HL-60 (cell line): ENCODE measurements around the gene MFSD2B.

Source experiments
- DNase-seq, 2 experiments: peaks; one replicate each; pipeline ENCODE4 v3.0.0-alpha.2; 2010 to 2020; ENCODE audit warnings: low read depth in 1 of 2, low spot score in 1 of 2
- H3K27ac ChIP-seq: fragments of 250-450 bp; sonication (Bioruptor Pico); replicated peaks from 2 replicates; pipeline ENCODE4 v1.5.1; 2020; ENCODE audit warnings: mild to moderate bottlenecking, moderate library complexity
- H3K27me3 ChIP-seq: fragments of 250-450 bp; sonication (Bioruptor Pico); 2 replicates; pipeline ENCODE4 v1.5.1; 2021; ENCODE audit warnings: mild to moderate bottlenecking, moderate library complexity; ENCODE audit not compliant: insufficient read depth, poor library complexity, severe bottlenecking
- H3K4me3 ChIP-seq: replicated peaks from 2 replicates; pipeline ENCODE4 v1.5.1; 2011; ENCODE audit warnings: mild to moderate bottlenecking, control low read depth, low read length; ENCODE audit not compliant: insufficient read depth
- GABPA ChIP-seq: IDR thresholded peaks from 2 replicates; pipeline ENCODE4 v1.6.1; 2012; ENCODE audit warnings: low read depth
- POLR2AphosphoS5 ChIP-seq: IDR thresholded peaks from 2 replicates; pipeline ENCODE4 v1.6.1; 2012; ENCODE audit warnings: low read depth
- SPI1 ChIP-seq: IDR thresholded peaks from 2 replicates; pipeline ENCODE4 v1.6.1; 2012; ENCODE audit warnings: low read depth, mild to moderate bottlenecking, borderline replicate concordance
- TF ChIP-seq, protein P1 (sequence below): IDR thresholded peaks from 2 replicates; pipeline ENCODE4 v1.6.1; 2012; ENCODE audit warnings: low read depth; ENCODE audit not compliant: insufficient replicate concordance
- TF ChIP-seq, protein P2 (sequence below): IDR thresholded peaks from one replicate; pipeline ENCODE4 v1.5.1; 2011; ENCODE audit warnings: low read length, control low read depth, inconsistent platforms; ENCODE audit not compliant: insufficient read depth

Gene MFSD2B

DNA sequence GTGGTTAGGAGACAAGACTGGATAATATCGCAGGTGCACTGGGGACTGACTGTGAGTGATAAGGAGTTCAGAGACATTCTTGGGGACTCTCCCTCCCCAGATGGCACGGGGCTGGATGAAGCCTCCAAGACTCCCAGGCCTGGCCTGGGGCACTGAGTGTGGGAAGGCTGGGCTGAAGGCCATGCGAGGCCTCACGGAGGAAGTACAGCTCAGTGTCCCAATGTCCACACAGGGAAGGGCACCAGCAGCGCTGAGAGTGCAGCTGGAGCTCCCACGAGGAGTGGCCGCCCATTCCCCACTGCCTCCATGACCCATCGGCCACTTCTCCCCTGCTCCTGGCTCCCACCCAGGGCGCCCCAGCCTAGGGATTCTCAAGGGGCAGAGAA lies 6.5 kb downstream of the MFSD2B start:
- TF ChIP-seq SPI1 (no peak), POLR2AphosphoS5 (no peak), GABPA (no peak)
- TF ChIP-seq, protein P1, sequence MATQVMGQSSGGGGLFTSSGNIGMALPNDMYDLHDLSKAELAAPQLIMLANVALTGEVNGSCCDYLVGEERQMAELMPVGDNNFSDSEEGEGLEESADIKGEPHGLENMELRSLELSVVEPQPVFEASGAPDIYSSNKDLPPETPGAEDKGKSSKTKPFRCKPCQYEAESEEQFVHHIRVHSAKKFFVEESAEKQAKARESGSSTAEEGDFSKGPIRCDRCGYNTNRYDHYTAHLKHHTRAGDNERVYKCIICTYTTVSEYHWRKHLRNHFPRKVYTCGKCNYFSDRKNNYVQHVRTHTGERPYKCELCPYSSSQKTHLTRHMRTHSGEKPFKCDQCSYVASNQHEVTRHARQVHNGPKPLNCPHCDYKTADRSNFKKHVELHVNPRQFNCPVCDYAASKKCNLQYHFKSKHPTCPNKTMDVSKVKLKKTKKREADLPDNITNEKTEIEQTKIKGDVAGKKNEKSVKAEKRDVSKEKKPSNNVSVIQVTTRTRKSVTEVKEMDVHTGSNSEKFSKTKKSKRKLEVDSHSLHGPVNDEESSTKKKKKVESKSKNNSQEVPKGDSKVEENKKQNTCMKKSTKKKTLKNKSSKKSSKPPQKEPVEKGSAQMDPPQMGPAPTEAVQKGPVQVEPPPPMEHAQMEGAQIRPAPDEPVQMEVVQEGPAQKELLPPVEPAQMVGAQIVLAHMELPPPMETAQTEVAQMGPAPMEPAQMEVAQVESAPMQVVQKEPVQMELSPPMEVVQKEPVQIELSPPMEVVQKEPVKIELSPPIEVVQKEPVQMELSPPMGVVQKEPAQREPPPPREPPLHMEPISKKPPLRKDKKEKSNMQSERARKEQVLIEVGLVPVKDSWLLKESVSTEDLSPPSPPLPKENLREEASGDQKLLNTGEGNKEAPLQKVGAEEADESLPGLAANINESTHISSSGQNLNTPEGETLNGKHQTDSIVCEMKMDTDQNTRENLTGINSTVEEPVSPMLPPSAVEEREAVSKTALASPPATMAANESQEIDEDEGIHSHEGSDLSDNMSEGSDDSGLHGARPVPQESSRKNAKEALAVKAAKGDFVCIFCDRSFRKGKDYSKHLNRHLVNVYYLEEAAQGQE = no peak
- TF ChIP-seq, protein P2, sequence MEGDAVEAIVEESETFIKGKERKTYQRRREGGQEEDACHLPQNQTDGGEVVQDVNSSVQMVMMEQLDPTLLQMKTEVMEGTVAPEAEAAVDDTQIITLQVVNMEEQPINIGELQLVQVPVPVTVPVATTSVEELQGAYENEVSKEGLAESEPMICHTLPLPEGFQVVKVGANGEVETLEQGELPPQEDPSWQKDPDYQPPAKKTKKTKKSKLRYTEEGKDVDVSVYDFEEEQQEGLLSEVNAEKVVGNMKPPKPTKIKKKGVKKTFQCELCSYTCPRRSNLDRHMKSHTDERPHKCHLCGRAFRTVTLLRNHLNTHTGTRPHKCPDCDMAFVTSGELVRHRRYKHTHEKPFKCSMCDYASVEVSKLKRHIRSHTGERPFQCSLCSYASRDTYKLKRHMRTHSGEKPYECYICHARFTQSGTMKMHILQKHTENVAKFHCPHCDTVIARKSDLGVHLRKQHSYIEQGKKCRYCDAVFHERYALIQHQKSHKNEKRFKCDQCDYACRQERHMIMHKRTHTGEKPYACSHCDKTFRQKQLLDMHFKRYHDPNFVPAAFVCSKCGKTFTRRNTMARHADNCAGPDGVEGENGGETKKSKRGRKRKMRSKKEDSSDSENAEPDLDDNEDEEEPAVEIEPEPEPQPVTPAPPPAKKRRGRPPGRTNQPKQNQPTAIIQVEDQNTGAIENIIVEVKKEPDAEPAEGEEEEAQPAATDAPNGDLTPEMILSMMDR = no peak
- no peak for DNase-seq
- peaks cover 15% of the 10 kb centered on the region for H3K27me3 ChIP-seq
- H3K4me3 ChIP-seq = no peak overlapping the region
- no peak overlapping the region for H3K27ac ChIP-seq

DNA sequence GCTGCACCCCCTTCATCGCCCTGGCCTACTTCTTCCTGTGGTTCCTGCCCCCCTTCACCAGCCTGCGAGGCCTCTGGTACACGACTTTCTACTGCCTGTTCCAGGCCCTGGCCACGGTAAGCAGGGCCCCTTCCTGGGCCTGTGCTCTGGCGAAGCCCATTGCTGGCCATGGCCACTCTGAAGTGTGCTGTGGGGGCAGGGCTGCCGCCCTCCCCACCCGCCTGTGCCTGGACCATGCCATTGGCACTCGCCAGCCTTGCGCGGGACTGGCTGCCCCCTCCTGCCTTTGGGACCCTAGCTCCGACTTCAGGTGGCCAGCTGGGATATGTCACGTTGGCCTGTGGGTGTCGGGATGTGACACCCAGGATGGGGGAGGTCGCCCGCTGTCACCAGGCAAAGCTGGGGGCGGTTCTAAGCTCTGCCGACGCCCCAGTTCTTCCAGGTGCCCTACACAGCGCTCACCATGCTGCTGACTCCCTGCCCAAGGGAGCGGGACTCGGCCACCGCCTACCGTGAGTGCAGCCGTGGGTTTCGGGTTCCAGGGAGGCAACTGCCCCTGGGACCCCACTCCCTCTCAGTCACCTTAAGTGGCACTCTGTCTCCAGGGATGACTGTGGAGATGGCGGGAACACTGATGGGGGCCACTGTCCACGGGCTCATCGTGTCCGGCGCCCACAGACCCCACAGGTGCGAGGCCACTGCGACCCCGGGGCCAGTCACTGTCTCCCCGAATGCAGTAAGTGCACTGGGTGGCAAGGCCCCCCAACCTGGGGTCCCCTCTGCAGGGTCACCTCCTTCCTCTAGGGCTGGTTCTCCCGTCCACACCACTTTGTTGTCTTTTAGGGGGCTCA lies 7.2 kb downstream of the MFSD2B start:
- Histone ChIP-seq H3K27me3 (peaks cover 10% of the 10 kb centered on the region), H3K27ac (no peak overlapping the region), H3K4me3 (no peak overlapping the region)
- no peak for TF ChIP-seq POLR2AphosphoS5
- TF ChIP-seq, protein P2 = no peak
- TF ChIP-seq, protein P1 = no peak
- no peak for TF ChIP-seq GABPA
- TF ChIP-seq SPI1 = no peak
- DNase-seq = no peak

DNA sequence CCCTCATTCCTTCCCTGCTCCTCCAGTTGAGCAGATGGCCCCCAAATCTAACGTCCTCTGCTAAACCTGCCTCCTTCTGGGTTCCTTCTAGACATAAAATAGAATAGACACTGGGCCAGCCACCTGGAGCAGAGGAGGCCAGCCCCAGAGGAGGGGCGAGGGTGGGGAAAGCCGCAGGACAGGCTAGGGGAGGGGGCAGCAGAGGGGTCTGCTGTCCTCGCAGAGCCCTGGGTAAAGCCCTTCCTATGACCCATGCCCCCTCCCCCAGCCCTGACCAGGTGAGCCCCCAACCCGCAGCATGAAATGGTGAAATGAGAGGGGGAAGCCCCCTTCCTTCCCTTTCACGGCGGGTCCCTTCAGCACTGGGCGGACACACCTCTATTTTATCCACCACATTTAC lies 7.8 kb downstream of the MFSD2B start:
- TF ChIP-seq SPI1 (no peak), POLR2AphosphoS5 (no peak), GABPA (no peak)
- TF ChIP-seq, protein P1 = no peak
- TF ChIP-seq, protein P2 = no peak
- H3K27ac ChIP-seq = no peak overlapping the region
- no peak overlapping the region for H3K4me3 ChIP-seq
- no peak for DNase-seq
- H3K27me3 ChIP-seq = peaks cover 6% of the 10 kb centered on the region
